Nephron progenitor cell (in vitro differentiated cells): ENCODE results near the gene FAM120B.
A peak's percentile ranks its signal among the peaks of the same experiment; 100 is the strongest.

Experiments
- DNase-seq: peaks from one replicate; pipeline ENCODE4 v3.0.0; 2021
- H3K27ac Mint-ChIP-seq: 2 replicates; pipeline ENCODE4 v1.8.0; 2021; ENCODE audit warnings: mild to moderate bottlenecking, moderate library complexity, mixed read lengths
- H3K27me3 Mint-ChIP-seq: 2 replicates; pipeline ENCODE4 v1.8.0; 2021; ENCODE audit warnings: mild to moderate bottlenecking, low read depth, mixed read lengths; ENCODE audit not compliant: poor library complexity
- H3K36me3 Mint-ChIP-seq: 2 replicates; pipeline ENCODE4 v1.8.0; 2021; ENCODE audit warnings: low read depth, mixed read lengths
- H3K4me1 Mint-ChIP-seq: 2 replicates; pipeline ENCODE4 v1.8.0; 2021; ENCODE audit warnings: mixed read lengths
- H3K4me3 Mint-ChIP-seq: 2 replicates; pipeline ENCODE4 v1.8.0; 2021; ENCODE audit warnings: mild to moderate bottlenecking, moderate library complexity, mixed read lengths
- H3K9me3 Mint-ChIP-seq: 2 replicates; pipeline ENCODE4 v1.8.0; 2021; ENCODE audit warnings: mild to moderate bottlenecking, moderate library complexity, mixed read lengths
- CTCF ChIP-seq: fragments of 200-600 bp; sonication (generic); IDR thresholded peaks from 2 replicates; pipeline ENCODE4 v1.5.0; 2021; ENCODE audit warnings: antibody characterized with exemption

FAM120B gene

GRCh38 chr6:170287371-170287876 lies 19.1 kb upstream of the FAM120B start:
- Mint-ChIP-seq H3K27me3 (peaks cover 31% of the 10 kb centered on the region), H3K4me1 (peaks cover 53% of the 10 kb centered on the region), H3K27ac (no peak overlapping the region), H3K4me3 (peak overlapping the region; percentile 90), H3K36me3 (peaks cover 40% of the 10 kb centered on the region), H3K9me3 (no peaks in the 10 kb centered on the region)
- DNase-seq, result no peak
- TF ChIP-seq CTCF, result no peak

GRCh38 chr6:170288091-170288631 lies 18.4 kb upstream of the FAM120B start:
- Mint-ChIP-seq H3K4me3 (peak overlapping the region; percentile 90), H3K36me3 (peaks cover 33% of the 10 kb centered on the region), H3K9me3 (no peaks in the 10 kb centered on the region), H3K27ac (peak overlapping the region; percentile 91), H3K4me1 (peaks cover 60% of the 10 kb centered on the region), H3K27me3 (peaks cover 38% of the 10 kb centered on the region)
- no peak for TF ChIP-seq CTCF
- no peak for DNase-seq

- Mint-ChIP-seq H3K27me3 (peaks cover 45% of the 10 kb centered on the region), H3K27ac (peak overlapping the region; percentile 91)
Observed at GRCh38 chr6:170288852-170289179, 17.7 kb upstream of the FAM120B start.

GRCh38 chr6:170289180-170289931 lies 17.2 kb upstream of the FAM120B start:
- H3K36me3 Mint-ChIP-seq, result peaks cover 25% of the 10 kb centered on the region
- no peak for TF ChIP-seq CTCF
- peak overlapping the region; percentile 90 for H3K4me3 Mint-ChIP-seq
- H3K4me1 Mint-ChIP-seq, result peaks cover 72% of the 10 kb centered on the region
- peaks cover 50% of the 10 kb centered on the region for H3K27me3 Mint-ChIP-seq
- H3K27ac Mint-ChIP-seq, result no peak overlapping the region
- no peaks in the 10 kb centered on the region for H3K9me3 Mint-ChIP-seq
- DNase-seq, result peak; percentile 37

More at GRCh38 chr6:170288852-170289179, 17.7 kb upstream of the FAM120B start:
- peaks cover 67% of the 10 kb centered on the region for H3K4me1 Mint-ChIP-seq
- H3K9me3 Mint-ChIP-seq, result no peaks in the 10 kb centered on the region
- no peak for DNase-seq
- peak overlapping the region; percentile 90 for H3K4me3 Mint-ChIP-seq
- peaks cover 30% of the 10 kb centered on the region for H3K36me3 Mint-ChIP-seq
- TF ChIP-seq CTCF, result no peak

- no peak for TF ChIP-seq CTCF
- Mint-ChIP-seq H3K36me3 (peaks cover 20% of the 10 kb centered on the region), H3K27ac (no peak overlapping the region), H3K27me3 (peaks cover 56% of the 10 kb centered on the region), H3K4me1 (peaks cover 75% of the 10 kb centered on the region), H3K4me3 (peak overlapping the region; percentile 94), H3K9me3 (no peaks in the 10 kb centered on the region)
- peak; percentile 47 for DNase-seq
Observed at GRCh38 chr6:170289951-170290295, 16.6 kb upstream of the FAM120B start.
